Cardiac muscle cell (in vitro differentiated cells and primary cell): ENCODE measurements around the gene NUF2. TPM values are rescaled to one million over a fixed set of nuclear protein-coding genes. Genes with fewer than 3 reads are reported as not detected.

Source experiments
- DNase-seq, 2 donors: peaks; one replicate each; pipeline versions ENCODE4 v3.0.0 to v3.0.0-alpha.2; 2010 to 2017; ENCODE audit warnings: low read depth in 1 of 2, low spot score in 1 of 2
- H3K27ac ChIP-seq: fragments of 200-600 bp; sonication (generic); 2 replicates; pipeline ENCODE4 v1.5.1; 2016
- H3K27me3 ChIP-seq: fragments of 200-600 bp; sonication (generic); 2 replicates; pipeline ENCODE4 v1.6.0; 2016; ENCODE audit warnings: control low read depth
- H3K36me3 ChIP-seq: fragments of 200-600 bp; sonication (generic); 2 replicates; pipeline ENCODE4 v1.5.1; 2016; ENCODE audit warnings: control low read depth
- H3K4me1 ChIP-seq: fragments of 200-600 bp; sonication (generic); 2 replicates; pipeline ENCODE4 v1.8.1; 2017; ENCODE audit warnings: low read depth, mild to moderate bottlenecking, mixed run types
- H3K4me3 ChIP-seq: fragments of 200-600 bp; sonication (generic); 2 replicates; pipeline ENCODE4 v1.5.1; 2016; ENCODE audit warnings: mild to moderate bottlenecking
- H3K9me3 ChIP-seq: fragments of 200-600 bp; sonication (generic); 2 replicates; pipeline ENCODE4 v1.5.1; 2017; ENCODE audit warnings: low read depth, mild to moderate bottlenecking, control low read depth
- CTCF ChIP-seq: IDR thresholded peaks from 2 replicates; pipeline ENCODE4 v1.5.1; 2012; ENCODE audit warnings: low read depth, mild to moderate bottlenecking, low read length
- polyA plus RNA-seq: library from polyadenylated mRNA; unstranded; fragments of >200 nt; fragmentation: Nextera tagmentation; extraction: Ambion mirVana; gene quantifications from 2 replicates; pipeline ENCODE4 v1.2.1, GENCODE V29; 2016
- total RNA-seq: library from RNA; depleted of rRNA; stranded (reverse); fragments of >200 nt; gene quantifications from 2 replicates; pipeline ENCODE4 v1.2.3, GENCODE V29; 2016

NUF2 gene
- total and polyA plus RNA-seq, 2 experiments from 2014 or later: 7.6 to 33.7 TPM

- Histone ChIP-seq H3K27ac (no peak overlapping the region), H3K36me3 (no peaks in the 10 kb centered on the region)
Observed at GRCh38 chr1:163401211-163401610, 79.5 kb downstream of the NUF2 start.

More at GRCh38 chr1:163401211-163401610, 79.5 kb downstream of the NUF2 start:
- Histone ChIP-seq H3K4me1 (no peaks in the 10 kb centered on the region), H3K9me3 (no peaks in the 10 kb centered on the region), H3K4me3 (no peak overlapping the region), H3K27me3 (no peaks in the 10 kb centered on the region)
- no peak for DNase-seq
- TF ChIP-seq CTCF: no peak

Other genes starting within 250 kb of the NUF2 start
- 245 and 361 TPM in 2 replicates for gene RGS5, start 119.0 kb upstream of the NUF2 start, total RNA-seq
- 178 and 224 TPM in 2 replicates for gene RGS5, start 119.0 kb upstream of the NUF2 start, polyA plus RNA-seq